H1 (cell line): ENCODE results near the gene UBQLN4. TPM values are rescaled to one million over a fixed set of nuclear protein-coding genes. Genes with fewer than 3 reads are reported as not detected.

Experiments
- ATF2 ChIP-seq: IDR thresholded peaks from 2 replicates; pipeline ENCODE4 v1.6.1; 2012; ENCODE audit warnings: low read length, inconsistent platforms
- CBX8 ChIP-seq: fragments of 300-800, 300-1000 bp; sonication (generic); IDR thresholded peaks from 2 replicates; pipeline ENCODE4 v1.7.1; 2016; ENCODE audit warnings: low read depth, low read length, borderline replicate concordance
- CEBPB ChIP-seq: IDR thresholded peaks from 2 replicates; pipeline ENCODE4 v1.6.1; 2012; ENCODE audit warnings: low read depth, low read length
- EGR1 ChIP-seq: IDR thresholded peaks from 2 replicates; pipeline ENCODE4 v1.6.1; 2011; ENCODE audit warnings: low read depth, low read length, borderline replicate concordance
- EP300 ChIP-seq, 2 experiments: IDR thresholded peaks; 1 replicate in 1 of 2; 2 replicates in 1 of 2; pipeline ENCODE4 v1.6.1; 2011 to 2012; ENCODE audit warnings: low read depth in 2 of 2, low read length in 2 of 2, mild to moderate bottlenecking in 2 of 2, borderline replicate concordance in 1 of 2, inconsistent platforms in 1 of 2, moderate library complexity in 1 of 2
- HDAC2 ChIP-seq, 2 experiments: fragments of 300-600 bp in 1 of 2; sonication (generic) in 1 of 2; IDR thresholded peaks; 2 replicates each; pipeline ENCODE4 v1.6.1; 2011 to 2012; ENCODE audit warnings: low read depth in 2 of 2, low read length in 2 of 2, mild to moderate bottlenecking in 2 of 2, moderate library complexity in 2 of 2, borderline replicate concordance in 1 of 2, inconsistent platforms in 1 of 2
- KDM5A ChIP-seq: fragments of 200-600 bp; IDR thresholded peaks from 2 replicates; pipeline ENCODE4 v1.7.1; 2012; ENCODE audit warnings: mild to moderate bottlenecking, low read length, inconsistent platforms, mixed read lengths
- MAX ChIP-seq: IDR thresholded peaks from 2 replicates; pipeline ENCODE4 v1.6.1; 2012; ENCODE audit warnings: inconsistent platforms
- NRF1 ChIP-seq: IDR thresholded peaks from 2 replicates; pipeline ENCODE4 v1.6.1; 2011; ENCODE audit warnings: mild to moderate bottlenecking, low read depth, low read length, improper control_type of control experiment
- PHF8 ChIP-seq: fragments of 200-600 bp; sonication (generic); conservative IDR thresholded peaks from 2 replicates; pipeline ENCODE4 v1.7.1; 2012; ENCODE audit warnings: low read depth, mild to moderate bottlenecking, inconsistent platforms, low read length, moderate library complexity
- POLR2A ChIP-seq, 2 experiments: IDR thresholded peaks; 1 replicate in 1 of 2; 2 replicates in 1 of 2; pipeline ENCODE4 v1.6.1; 2011; ENCODE audit warnings: low read depth in 2 of 2, low read length in 2 of 2, mild to moderate bottlenecking in 2 of 2; ENCODE audit errors: control extremely low read depth in 1 of 2
- POLR2AphosphoS5 ChIP-seq: IDR thresholded peaks from 2 replicates; pipeline ENCODE4 v1.6.1; 2011; ENCODE audit warnings: low read depth, low read length
- POU5F1 ChIP-seq: IDR thresholded peaks from 2 replicates; pipeline ENCODE4 v1.6.1; 2011; ENCODE audit warnings: low read depth, mild to moderate bottlenecking, low read length, moderate library complexity
- RNF2 ChIP-seq: fragments of 200-900, 300-1000 bp; sonication (generic); IDR thresholded peaks from 2 replicates; pipeline ENCODE4 v1.7.1; 2016; ENCODE audit warnings: borderline replicate concordance, low read depth, mild to moderate bottlenecking, antibody characterized with exemption, low read length; ENCODE audit not compliant: poor library complexity, severe bottlenecking; ENCODE audit errors: missing control alignments
- SAP30 ChIP-seq: fragments of 300-600 bp; sonication (generic); IDR thresholded peaks from 2 replicates; pipeline ENCODE4 v1.7.1; 2012; ENCODE audit warnings: low read length, moderate library complexity, mild to moderate bottlenecking, inconsistent platforms; ENCODE audit not compliant: insufficient read depth, insufficient replicate concordance
- SIRT6 ChIP-seq: IDR thresholded peaks from one replicate; pipeline ENCODE4 v1.7.1; 2012; ENCODE audit warnings: low read length, inconsistent platforms
- SUZ12 ChIP-seq: fragments of 200-600 bp; sonication (generic); IDR thresholded peaks from 2 replicates; pipeline ENCODE4 v1.6.1; 2012; ENCODE audit warnings: mild to moderate bottlenecking, inconsistent platforms, low read length, moderate library complexity, mixed read lengths
- TAF1 ChIP-seq: IDR thresholded peaks from 2 replicates; pipeline ENCODE4 v1.6.1; 2011; ENCODE audit warnings: mild to moderate bottlenecking, low read depth, low read length
- USF2 ChIP-seq: IDR thresholded peaks from 2 replicates; pipeline ENCODE4 v1.6.1; 2011; ENCODE audit warnings: low read length, improper control_type of control experiment
- YY1 ChIP-seq: IDR thresholded peaks from 2 replicates; pipeline ENCODE4 v1.6.1; 2011; ENCODE audit warnings: low read depth, mild to moderate bottlenecking, low read length
- ZNF274 ChIP-seq: IDR thresholded peaks from 2 replicates; pipeline ENCODE4 v1.7.0; 2012; ENCODE audit warnings: low read length, borderline replicate concordance; ENCODE audit errors: extremely low read depth
- polyA plus RNA-seq, 7 experiments: library from polyadenylated mRNA; depleted of rRNA in 3 of 7; stranded (reverse) in 5 of 7; unstranded in 2 of 7; fragments of >200 nt in 5 of 7; fragments of 200-250 nt in 2 of 7; gene quantifications; 1 replicate in 5 of 7; 2 replicates in 1 of 7; 4 replicates in 1 of 7; pipeline versions ENCODE4 v1.2.1 to v1.2.3, GENCODE V29; 2011 to 2013; ENCODE audit warnings: missing spikeins in 2 of 7, mixed read lengths in 2 of 7
- total RNA-seq: library from RNA; stranded (reverse); fragmentation: NEBNext Ultra II Directional; extraction: Animal tissue kit (Norgen Biotek cat#: 25700); gene quantifications from 2 replicates; pipeline ENCODE4 v1.2.1, GENCODE V29; 2021

UBQLN4 gene
- total and polyA plus RNA-seq, 2 of the 8 experiments (the other 6 are each of a cell fraction or from before 2014, with no cell fraction given), result 37.7 to 52.0 TPM

- TF ChIP-seq SUZ12 (no peak), ATF2 (no peak), EGR1 (peak; percentile 29; the same call in 1 of the 2 replicates), CEBPB (no peak), HDAC2 (IDR thresholded peaks at IDR 0.05; ENCODE audit: borderline replicate concordance in 1 of 2, low read depth in 2 of 2, low read length in 2 of 2) (no peak), CBX8 (no peak), YY1 (no peak), RNF2 (no peak), SIRT6 (no peak), USF2 (0 out of 2 replicates have a peak, but pooled peaks have one; percentile 10), TAF1 (peak; percentile 79), POLR2AphosphoS5 (peak; percentile 87), NRF1 (no peak), PHF8 (peak; percentile 31), MAX (peak; percentile 96), EP300 (IDR thresholded peaks at IDR 0.05; ENCODE audit: borderline replicate concordance in 1 of 2, low read depth in 2 of 2, low read length in 2 of 2) (no peak), KDM5A (peak; percentile 47; the same call in 1 of the 2 replicates), SAP30 (peak; percentile 93), POLR2A (IDR thresholded peaks at IDR 0.05; ENCODE audit: control extremely low read depth in 1 of 2, low read depth in 2 of 2, low read length in 2 of 2) (peak; percentile 57 to 73), POU5F1 (no peak), ZNF274 (no peak)
Observed at GRCh38 chr1:156054500-156055280, 1.1 kb upstream of the UBQLN4 start, which contains the start of gene LAMTOR2 (continued).
